ENCODE results near the gene KLF5. TPM values are rescaled to one million over a fixed set of nuclear protein-coding genes. Genes with fewer than 3 reads are reported as not detected.

The KLF5 gene
- total and polyA plus RNA-seq, 2 experiments from 2014 or later, result 1.5 to 1.8 TPM

GRCh38 chr13:73072239-73072900, 13.6 kb downstream of the KLF5 start (continued):
- TF ChIP-seq ZNF462 (CRISPR knock-in tag; IDR thresholded peaks at IDR 0.05) (no peak), ETS1 (IDR thresholded peaks at IDR 0.05) (no peak)

GRCh38 chr13:73073050-73073449, 14.2 kb downstream of the KLF5 start:
- no peaks in the 10 kb centered on the region for H3K9me2 ChIP-seq (ENCODE audit: insufficient read depth)
- no peaks in the 10 kb centered on the region for H3K36me3 Mint-ChIP-seq (ENCODE audit: low read depth)
- DNase-seq (ENCODE audit: low spot score), result no peak
- H3K4me3 ChIP-seq, result no peak overlapping the region
- H3K27me3 ChIP-seq (ENCODE audit: insufficient read depth), result peaks cover 28% of the 10 kb centered on the region
- no peak for ATAC-seq
- H3K27ac ChIP-seq (ENCODE audit: low read depth), result no peak overlapping the region
- no peak overlapping the region for H3K4me3 Mint-ChIP-seq
- no peaks in the 10 kb centered on the region for H4K20me1 ChIP-seq (replicated peaks; ENCODE audit: insufficient read depth)
- H3K9me3 Mint-ChIP-seq, result no peaks in the 10 kb centered on the region
- H3K4me1 Mint-ChIP-seq, result peaks cover 40% of the 10 kb centered on the region
- no peak overlapping the region for H3K4me2 ChIP-seq
- H3K36me3 ChIP-seq (ENCODE audit: insufficient read depth), result no peaks in the 10 kb centered on the region
- H3K79me2 ChIP-seq (replicated peaks; ENCODE audit: insufficient read depth), result no peaks in the 10 kb centered on the region
- H2AFZ ChIP-seq, result no peak overlapping the region
- no peaks in the 10 kb centered on the region for H3F3A ChIP-seq (replicated peaks; ENCODE audit: low read depth)
- H3K27me3 Mint-ChIP-seq (ENCODE audit: insufficient read depth, low read depth, poor library complexity), result peaks cover 8% of the 10 kb centered on the region
- H3K27ac Mint-ChIP-seq, result no peak overlapping the region
- H3K4me1 ChIP-seq (ENCODE audit: insufficient read depth), result peaks cover 15% of the 10 kb centered on the region
- no peak for TF ChIP-seq JUNB (IDR thresholded peaks at IDR 0.05; ENCODE audit: unreplicated experiment)
- no peak for TF ChIP-seq EZH2 (IDR thresholded peaks at IDR 0.05; ENCODE audit: low read depth, unreplicated experiment)
- no peak for TF ChIP-seq ZNF114 (CRISPR knock-in tag; IDR thresholded peaks at IDR 0.05)
- no peak for TF ChIP-seq CTCF (conservative IDR thresholded peaks at IDR 0.05; ENCODE audit: low read depth in 2 of 2)
- no peak for TF ChIP-seq POLR2AphosphoS5 (IDR thresholded peaks at IDR 0.05; ENCODE audit: low read depth)
- TF ChIP-seq CREB1 (CRISPR knock-in tag; IDR thresholded peaks at IDR 0.05; ENCODE audit: low read depth), result no peak
- no peak for TF ChIP-seq REST (IDR thresholded peaks at IDR 0.05; ENCODE audit: unreplicated experiment)
